ENCODE results near the gene ATF7. TPM values are rescaled to one million over a fixed set of nuclear protein-coding genes. Genes with fewer than 3 reads are reported as not detected.
A peak's percentile ranks its signal among the peaks of the same experiment; 100 is the strongest.

The ATF7 gene
- total RNA-seq, 2 donors from 2014 or later, result 28.1 to 31.5 TPM

GRCh38 chr12:53462935-53463334 is 163.2 kb downstream of the ATF7 start:
- Mint-ChIP-seq H3K4me3 (no peak overlapping the region), H3K36me3 (ENCODE audit: low read depth) (peaks cover 100% of the 10 kb centered on the region), H3K27ac (peak overlapping the region; percentile 48), H3K4me1 (peaks cover 38% of the 10 kb centered on the region), H3K9me3 (no peaks in the 10 kb centered on the region), H3K27me3 (no peaks in the 10 kb centered on the region)
- no peak for ATAC-seq (replicated peaks)

GRCh38 chr12:53461591-53461990 is 164.6 kb downstream of the ATF7 start:
- Mint-ChIP-seq H3K4me3 (no peak overlapping the region), H3K27ac (no peak overlapping the region), H3K27me3 (no peaks in the 10 kb centered on the region), H3K4me1 (peaks cover 33% of the 10 kb centered on the region), H3K36me3 (ENCODE audit: low read depth) (peaks cover 100% of the 10 kb centered on the region), H3K9me3 (no peaks in the 10 kb centered on the region)
- ATAC-seq (replicated peaks), result no peak

- peak overlapping the region; percentile 80 for H3K27ac Mint-ChIP-seq
Observed at GRCh38 chr12:53461059-53461458, 165.1 kb downstream of the ATF7 start.

GRCh38 chr12:53459097-53459496 is 167.1 kb downstream of the ATF7 start:
- H3K9me3 Mint-ChIP-seq, result no peaks in the 10 kb centered on the region
- H3K4me1 Mint-ChIP-seq, result peaks cover 37% of the 10 kb centered on the region
- H3K27ac Mint-ChIP-seq, result no peak overlapping the region
- no peak overlapping the region for H3K4me3 Mint-ChIP-seq
- H3K27me3 Mint-ChIP-seq, result no peaks in the 10 kb centered on the region
- no peak for ATAC-seq (replicated peaks)
- peaks cover 100% of the 10 kb centered on the region for H3K36me3 Mint-ChIP-seq (ENCODE audit: low read depth)

More at GRCh38 chr12:53461059-53461458, 165.1 kb downstream of the ATF7 start:
- peaks cover 29% of the 10 kb centered on the region for H3K4me1 Mint-ChIP-seq
- peaks cover 100% of the 10 kb centered on the region for H3K36me3 Mint-ChIP-seq (ENCODE audit: low read depth)
- H3K9me3 Mint-ChIP-seq, result no peaks in the 10 kb centered on the region
- no peaks in the 10 kb centered on the region for H3K27me3 Mint-ChIP-seq
- ATAC-seq (replicated peaks), result no peak
- no peak overlapping the region for H3K4me3 Mint-ChIP-seq

Other genes starting within 250 kb of the ATF7 start
- 10 to 100 TPM; 80.9 to 91.5 TPM for gene SP1, start 246.2 kb downstream of the ATF7 start, total RNA-seq
- not detected for gene AMHR2, start 202.5 kb downstream of the ATF7 start, total RNA-seq
- 100 to 1,000 TPM; 193 to 216 TPM for gene PRR13, start 184.6 kb downstream of the ATF7 start, total RNA-seq
- gene PCBP2, start 174.3 kb downstream of the ATF7 start, total RNA-seq, result 100 to 1,000 TPM; 763 to 862 TPM
- 10 to 100 TPM; 18.2 to 20.4 TPM for gene MAP3K12, start 126.9 kb downstream of the ATF7 start, total RNA-seq
- 10 to 100 TPM; 21.7 to 44.0 TPM for gene TARBP2, start 125.1 kb downstream of the ATF7 start, total RNA-seq
- not detected for gene NPFF, start 118.9 kb downstream of the ATF7 start, total RNA-seq
- gene ATP5MC2, start 49.7 kb upstream of the ATF7 start, total RNA-seq, result 100 to 1,000 TPM; 278 to 324 TPM
- gene CALCOCO1, start 101.1 kb upstream of the ATF7 start, total RNA-seq, result 100 to 1,000 TPM in 1 of 2 donors, 10 to 100 TPM in 1; 29.6 to 118 TPM
- not detected for gene CISTR, start 125.6 kb upstream of the ATF7 start, total RNA-seq